HAP-1 (cell line): ENCODE results near the gene TSPAN7.
A peak's percentile ranks its signal among the peaks of the same experiment; 100 is the strongest.

Experiments
- DNase-seq, 2 experiments: peaks; one replicate each; pipeline ENCODE4 v3.0.0-alpha.2; 2016 to 2020; ENCODE audit warnings: low spot score in 2 of 2
- H3K27me3 ChIP-seq: fragments of 250-450 bp; sonication (Bioruptor Pico); 2 replicates; pipeline ENCODE4 v1.5.1; 2020; ENCODE audit warnings: low read depth, mild to moderate bottlenecking, moderate library complexity
- H3K36me3 ChIP-seq: fragments of 250-450 bp; sonication (Bioruptor Pico); replicated peaks from 2 replicates; pipeline ENCODE4 v1.5.1; 2020; ENCODE audit warnings: mild to moderate bottlenecking
- H3K4me1 ChIP-seq: fragments of 250-450 bp; sonication (Bioruptor Pico); 2 replicates; pipeline ENCODE4 v1.5.1; 2020; ENCODE audit warnings: mild to moderate bottlenecking
- H3K4me3 ChIP-seq: fragments of 250-450 bp; sonication (Bioruptor Pico); 2 replicates; pipeline ENCODE4 v1.5.1; 2020; ENCODE audit warnings: mild to moderate bottlenecking, moderate library complexity
- H3K9me3 ChIP-seq: fragments of 250-450 bp; sonication (Bioruptor Pico); 2 replicates; pipeline ENCODE4 v1.5.1; 2020; ENCODE audit warnings: mild to moderate bottlenecking, moderate library complexity
- in situ Hi-C: fragments of 300-500 bp; cut with MboI; formaldehyde crosslinking; loops from 3 replicates; pipeline ENCODE4 v1.14.3; 2020; ENCODE audit warnings: low sequenced_read_pairs, inconsistent platforms, mixed read lengths

Gene TSPAN7

GRCh38 chrX:38661561-38661960 lies 100.2 kb downstream of the TSPAN7 start:
- Histone ChIP-seq H3K4me3 (no peak overlapping the region), H3K27me3 (no peaks in the 10 kb centered on the region; the same call in 1 of the 2 replicates), H3K36me3 (no peaks in the 10 kb centered on the region), H3K9me3 (no peaks in the 10 kb centered on the region), H3K4me1 (no peaks in the 10 kb centered on the region)
- in situ Hi-C loops = no loop called here
- no peak for DNase-seq

GRCh38 chrX:38662640-38663039 lies 101.3 kb downstream of the TSPAN7 start:
- Histone ChIP-seq H3K36me3 (no peaks in the 10 kb centered on the region), H3K4me1 (no peaks in the 10 kb centered on the region), H3K27me3 (no peaks in the 10 kb centered on the region; the same call in 1 of the 2 replicates), H3K4me3 (no peak overlapping the region), H3K9me3 (no peaks in the 10 kb centered on the region)
- in situ Hi-C loops = no loop called here
- no peak for DNase-seq

- H3K27me3 ChIP-seq = no peaks in the 10 kb centered on the region; the same call in 1 of the 2 replicates
- in situ Hi-C loops = no loop called here
- no peaks in the 10 kb centered on the region for H3K36me3 ChIP-seq
- H3K9me3 ChIP-seq = no peaks in the 10 kb centered on the region
- peak; percentile 34 to 45 for DNase-seq
- no peak overlapping the region for H3K4me3 ChIP-seq
- no peaks in the 10 kb centered on the region for H3K4me1 ChIP-seq
These were observed 102.9 kb downstream of the TSPAN7 start for GRCh38 chrX:38664285-38664684.

GRCh38 chrX:38666909-38667308 lies 105.6 kb downstream of the TSPAN7 start:
- DNase-seq = no peak
- Histone ChIP-seq H3K27me3 (no peaks in the 10 kb centered on the region), H3K36me3 (no peaks in the 10 kb centered on the region), H3K9me3 (no peaks in the 10 kb centered on the region), H3K4me1 (no peaks in the 10 kb centered on the region), H3K4me3 (no peak overlapping the region)
- in situ Hi-C loops = no loop called here

- DNase-seq = no peak
- Histone ChIP-seq H3K27me3 (no peaks in the 10 kb centered on the region), H3K36me3 (no peaks in the 10 kb centered on the region), H3K4me1 (no peaks in the 10 kb centered on the region), H3K9me3 (no peaks in the 10 kb centered on the region), H3K4me3 (no peak overlapping the region)
- in situ Hi-C loops = no loop called here
These were observed 107.4 kb downstream of the TSPAN7 start for GRCh38 chrX:38668771-38669170.

GRCh38 chrX:38669428-38669827 lies 108.1 kb downstream of the TSPAN7 start:
- no peaks in the 10 kb centered on the region for H3K36me3 ChIP-seq
- in situ Hi-C loops = no loop called here

GRCh38 chrX:38672646-38673045 lies 111.3 kb downstream of the TSPAN7 start:
- H3K9me3 ChIP-seq = no peaks in the 10 kb centered on the region
- in situ Hi-C loops = no loop called here
- peaks cover 6% of the 10 kb centered on the region for H3K27me3 ChIP-seq
- no peak for DNase-seq
- no peak overlapping the region for H3K4me3 ChIP-seq
- H3K4me1 ChIP-seq = no peaks in the 10 kb centered on the region
- no peaks in the 10 kb centered on the region for H3K36me3 ChIP-seq

More at GRCh38 chrX:38669428-38669827, 108.1 kb downstream of the TSPAN7 start:
- Histone ChIP-seq H3K4me3 (no peak overlapping the region), H3K9me3 (no peaks in the 10 kb centered on the region), H3K4me1 (no peaks in the 10 kb centered on the region), H3K27me3 (no peaks in the 10 kb centered on the region)
- DNase-seq = no peak

- Histone ChIP-seq H3K4me3 (no peak overlapping the region), H3K36me3 (no peaks in the 10 kb centered on the region), H3K9me3 (no peaks in the 10 kb centered on the region), H3K27me3 (peaks cover 19% of the 10 kb centered on the region), H3K4me1 (no peaks in the 10 kb centered on the region)
- no peak for DNase-seq
- in situ Hi-C loops = no loop called here
These were observed 114.5 kb downstream of the TSPAN7 start for GRCh38 chrX:38675856-38676255.

- no peak for DNase-seq
- Histone ChIP-seq H3K4me3 (no peak overlapping the region), H3K27me3 (peaks cover 19% of the 10 kb centered on the region), H3K4me1 (no peaks in the 10 kb centered on the region), H3K9me3 (no peaks in the 10 kb centered on the region), H3K36me3 (no peaks in the 10 kb centered on the region)
- in situ Hi-C loops = no loop called here
These were observed 116.8 kb downstream of the TSPAN7 start for GRCh38 chrX:38678183-38678582.

GRCh38 chrX:38678821-38679220 lies 117.5 kb downstream of the TSPAN7 start:
- no peaks in the 10 kb centered on the region for H3K36me3 ChIP-seq
- in situ Hi-C loops = no loop called here
- no peaks in the 10 kb centered on the region for H3K4me1 ChIP-seq
- no peak for DNase-seq
- no peak overlapping the region for H3K4me3 ChIP-seq
- H3K27me3 ChIP-seq = peaks cover 19% of the 10 kb centered on the region
- no peaks in the 10 kb centered on the region for H3K9me3 ChIP-seq

GRCh38 chrX:38679695-38680094 lies 118.4 kb downstream of the TSPAN7 start:
- H3K27me3 ChIP-seq = peaks cover 19% of the 10 kb centered on the region
- no peaks in the 10 kb centered on the region for H3K36me3 ChIP-seq
- H3K4me1 ChIP-seq = no peaks in the 10 kb centered on the region
- DNase-seq = no peak
- no peaks in the 10 kb centered on the region for H3K9me3 ChIP-seq
- in situ Hi-C loops = no loop called here
- no peak overlapping the region for H3K4me3 ChIP-seq

- Histone ChIP-seq H3K9me3 (no peaks in the 10 kb centered on the region), H3K36me3 (no peaks in the 10 kb centered on the region), H3K4me1 (no peaks in the 10 kb centered on the region), H3K4me3 (no peak overlapping the region), H3K27me3 (peaks cover 18% of the 10 kb centered on the region)
- no peak for DNase-seq
- in situ Hi-C loops = no loop called here
These were observed 120.8 kb downstream of the TSPAN7 start for GRCh38 chrX:38682095-38682494.

GRCh38 chrX:38692961-38693360 lies 131.6 kb downstream of the TSPAN7 start:
- Histone ChIP-seq H3K4me3 (no peak overlapping the region), H3K4me1 (no peaks in the 10 kb centered on the region), H3K27me3 (0 out of 2 replicates have a peak, but pooled peaks cover 3% of the 10 kb centered on the region), H3K9me3 (no peaks in the 10 kb centered on the region), H3K36me3 (no peaks in the 10 kb centered on the region; the same call in 1 of the 2 replicates)
- in situ Hi-C loops = no loop called here
- no peak for DNase-seq

GRCh38 chrX:38694394-38694793 lies 133.1 kb downstream of the TSPAN7 start:
- Histone ChIP-seq H3K36me3 (no peaks in the 10 kb centered on the region; the same call in 1 of the 2 replicates), H3K4me3 (no peak overlapping the region), H3K9me3 (no peaks in the 10 kb centered on the region), H3K27me3 (0 out of 2 replicates have a peak, but pooled peaks cover 3% of the 10 kb centered on the region), H3K4me1 (peaks cover 6% of the 10 kb centered on the region)
- no peak for DNase-seq
- in situ Hi-C loops = no loop called here

GRCh38 chrX:38697461-38697860 lies 136.1 kb downstream of the TSPAN7 start:
- H3K4me3 ChIP-seq = no peak overlapping the region
- in situ Hi-C loops = no loop called here
- no peaks in the 10 kb centered on the region for H3K27me3 ChIP-seq
- peaks cover 10% of the 10 kb centered on the region for H3K4me1 ChIP-seq
- no peaks in the 10 kb centered on the region for H3K9me3 ChIP-seq
- no peaks in the 10 kb centered on the region; the same call in 1 of the 2 replicates for H3K36me3 ChIP-seq
- DNase-seq = no peak
